ENCODE measurements around the gene RBM44. TPM values are rescaled to one million over a fixed set of nuclear protein-coding genes. Genes with fewer than 3 reads are reported as not detected.

Gene RBM44
- total RNA-seq, 1 experiment from 2014 or later, result 0.94 TPM

GRCh38 chr2:237819231-237819630 is 20.7 kb downstream of the RBM44 start:
- Histone ChIP-seq H3K9me3 (ENCODE audit: insufficient read depth, low read depth) (no peaks in the 10 kb centered on the region), H3K79me2 (ENCODE audit: low read depth) (no peaks in the 10 kb centered on the region), H3K4me3 (no peak overlapping the region), H3K27me3 (ENCODE audit: insufficient read depth, low read depth) (no peaks in the 10 kb centered on the region), H3K9me2 (ENCODE audit: insufficient read depth) (no peaks in the 10 kb centered on the region; the same call in 1 of the 2 replicates), H3K36me3 (ENCODE audit: low read depth) (no peaks in the 10 kb centered on the region), H4K20me1 (ENCODE audit: insufficient read depth) (no peaks in the 10 kb centered on the region), H3K27ac (no peak overlapping the region), H3K4me1 (replicated peaks; ENCODE audit: insufficient read depth) (peaks cover 20% of the 10 kb centered on the region), H2AFZ (no peak overlapping the region), H3F3A (ENCODE audit: insufficient read depth, low read depth) (peaks cover 17% of the 10 kb centered on the region), H3K4me2 (no peak overlapping the region)
- ChIA-PET CTCF (interaction anchor here (0.6 kb wide), 1 partner anchor 452 kb away, joined by 3 read pairs; no protein-coding TSS in a partner anchor), POLR2A (ENCODE audit: unreplicated experiment) (no interaction called here)
- intact Hi-C loops (cut with micrococcal nuclease; ENCODE audit: unreplicated experiment), result no loop called here
- DNase-seq, result no peak
- BruUV-seq (replicated peaks), result no TSS peak
- TF ChIP-seq EZH2 (IDR thresholded peaks at IDR 0.05; ENCODE audit: low read depth), result no peak
- TF ChIP-seq, protein P1, sequence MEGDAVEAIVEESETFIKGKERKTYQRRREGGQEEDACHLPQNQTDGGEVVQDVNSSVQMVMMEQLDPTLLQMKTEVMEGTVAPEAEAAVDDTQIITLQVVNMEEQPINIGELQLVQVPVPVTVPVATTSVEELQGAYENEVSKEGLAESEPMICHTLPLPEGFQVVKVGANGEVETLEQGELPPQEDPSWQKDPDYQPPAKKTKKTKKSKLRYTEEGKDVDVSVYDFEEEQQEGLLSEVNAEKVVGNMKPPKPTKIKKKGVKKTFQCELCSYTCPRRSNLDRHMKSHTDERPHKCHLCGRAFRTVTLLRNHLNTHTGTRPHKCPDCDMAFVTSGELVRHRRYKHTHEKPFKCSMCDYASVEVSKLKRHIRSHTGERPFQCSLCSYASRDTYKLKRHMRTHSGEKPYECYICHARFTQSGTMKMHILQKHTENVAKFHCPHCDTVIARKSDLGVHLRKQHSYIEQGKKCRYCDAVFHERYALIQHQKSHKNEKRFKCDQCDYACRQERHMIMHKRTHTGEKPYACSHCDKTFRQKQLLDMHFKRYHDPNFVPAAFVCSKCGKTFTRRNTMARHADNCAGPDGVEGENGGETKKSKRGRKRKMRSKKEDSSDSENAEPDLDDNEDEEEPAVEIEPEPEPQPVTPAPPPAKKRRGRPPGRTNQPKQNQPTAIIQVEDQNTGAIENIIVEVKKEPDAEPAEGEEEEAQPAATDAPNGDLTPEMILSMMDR (conservative IDR thresholded peaks at IDR 0.05), result no peak

DNA sequence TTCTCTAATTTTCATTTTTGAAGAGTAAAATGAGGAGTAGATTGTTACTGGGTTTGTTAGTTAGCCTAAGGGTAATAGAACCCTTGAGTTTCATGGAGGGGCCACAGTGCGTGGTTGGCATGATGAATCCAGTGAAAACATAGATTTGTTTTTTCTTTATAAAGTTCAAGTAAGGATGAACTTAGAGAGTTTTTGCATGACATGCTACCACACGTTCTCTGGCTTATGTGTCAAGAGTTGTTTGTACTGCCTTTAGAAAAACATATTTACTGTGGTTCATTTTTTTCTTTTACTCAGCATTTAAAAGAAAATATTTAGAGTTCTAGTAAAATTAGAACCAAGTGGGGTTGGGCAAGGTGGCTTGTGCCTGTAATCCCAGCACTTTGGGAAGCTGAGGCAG is 21.8 kb downstream of the RBM44 start:
- Histone ChIP-seq H3K27me3 (ENCODE audit: insufficient read depth, low read depth) (no peaks in the 10 kb centered on the region), H3F3A (ENCODE audit: insufficient read depth, low read depth) (peaks cover 17% of the 10 kb centered on the region), H3K27ac (no peak overlapping the region), H3K4me1 (replicated peaks; ENCODE audit: insufficient read depth) (peaks cover 20% of the 10 kb centered on the region), H3K4me2 (no peak overlapping the region), H3K9me2 (ENCODE audit: insufficient read depth) (no peaks in the 10 kb centered on the region), H2AFZ (no peak overlapping the region), H3K79me2 (ENCODE audit: low read depth) (no peaks in the 10 kb centered on the region), H4K20me1 (ENCODE audit: insufficient read depth) (no peaks in the 10 kb centered on the region), H3K9me3 (ENCODE audit: insufficient read depth, low read depth) (no peaks in the 10 kb centered on the region), H3K36me3 (ENCODE audit: low read depth) (no peaks in the 10 kb centered on the region), H3K4me3 (no peak overlapping the region)
- TF ChIP-seq, protein P1 (conservative IDR thresholded peaks at IDR 0.05), result no peak
- TF ChIP-seq EZH2 (IDR thresholded peaks at IDR 0.05; ENCODE audit: low read depth), result no peak
- no TSS peak for BruUV-seq (replicated peaks)
- intact Hi-C loops (cut with micrococcal nuclease; ENCODE audit: unreplicated experiment), result no loop called here
- no peak for DNase-seq
- CTCF ChIA-PET, result interaction anchor here (0.6 kb wide), 1 partner anchor 537 kb away, joined by 4 read pairs; no protein-coding TSS in a partner anchor
- POLR2A ChIA-PET (ENCODE audit: unreplicated experiment), result no interaction called here

DNA sequence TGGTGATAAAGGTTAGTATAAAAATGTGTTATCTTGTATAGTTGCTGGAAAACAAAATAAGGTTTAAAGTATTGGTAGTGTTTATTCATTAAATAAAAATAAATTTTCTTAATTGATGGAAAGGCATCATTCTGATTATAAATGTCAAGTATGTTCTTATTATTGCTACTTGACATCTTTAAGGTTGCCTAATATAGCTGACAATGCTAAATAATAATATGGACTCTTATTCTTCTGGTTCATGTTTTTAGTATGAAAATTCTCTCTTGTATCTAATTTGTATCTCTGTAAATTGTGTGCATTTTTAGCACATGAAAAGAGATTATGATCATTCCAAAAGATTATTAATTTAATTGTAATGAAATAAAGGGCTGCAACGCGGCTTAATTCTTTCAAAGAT is 25.0 kb downstream of the RBM44 start:
- Histone ChIP-seq H2AFZ (no peak overlapping the region), H3K36me3 (ENCODE audit: low read depth) (no peaks in the 10 kb centered on the region), H3K27me3 (ENCODE audit: insufficient read depth, low read depth) (no peaks in the 10 kb centered on the region), H3F3A (ENCODE audit: insufficient read depth, low read depth) (peaks cover 7% of the 10 kb centered on the region), H4K20me1 (ENCODE audit: insufficient read depth) (no peaks in the 10 kb centered on the region), H3K9me2 (ENCODE audit: insufficient read depth) (no peaks in the 10 kb centered on the region), H3K9me3 (ENCODE audit: insufficient read depth, low read depth) (no peaks in the 10 kb centered on the region), H3K79me2 (ENCODE audit: low read depth) (no peaks in the 10 kb centered on the region), H3K4me3 (no peak overlapping the region), H3K27ac (no peak overlapping the region), H3K4me1 (replicated peaks; ENCODE audit: insufficient read depth) (peaks cover 8% of the 10 kb centered on the region; the same call in 1 of the 2 replicates), H3K4me2 (no peak overlapping the region)
- no peak for DNase-seq
- BruUV-seq (replicated peaks), result no TSS peak
- intact Hi-C loops (cut with micrococcal nuclease; ENCODE audit: unreplicated experiment), result no loop called here
- TF ChIP-seq EZH2 (IDR thresholded peaks at IDR 0.05; ENCODE audit: low read depth), result no peak
- TF ChIP-seq, protein P1 (conservative IDR thresholded peaks at IDR 0.05), result no peak
- ChIA-PET POLR2A (ENCODE audit: unreplicated experiment) (no interaction called here), CTCF (no interaction called here)

Measured in PC-9 (cell line).